Body of pancreas (tissue), 4 donors: ENCODE results near the gene PPP2R5C. TPM values are rescaled to one million over a fixed set of nuclear protein-coding genes. Genes with fewer than 3 reads are reported as not detected.
A peak's percentile ranks its signal among the peaks of the same experiment; 100 is the strongest.

Experiments used
- ATAC-seq: fragments of 150-250 bp; one replicate; pipeline ENCODE4 v1.9.1; 2016
- DNase-seq, 4 donors: peaks; one replicate each; pipeline ENCODE4 v3.0.0-alpha.2; 2019
- H3K27ac ChIP-seq, 4 donors: fragments of 200-600 bp; sonication (generic); 1 replicate in 3 of 4; 2 replicates in 1 of 4; pipeline versions ENCODE4 v1.5.1 to v1.6.1; 2016 to 2019; ENCODE audit warnings: mild to moderate bottlenecking in 1 of 4, mixed read lengths in 1 of 4, moderate library complexity in 1 of 4
- H3K27me3 ChIP-seq, 2 donors: fragments of 200-600 bp; sonication (generic); one replicate each; pipeline ENCODE4 v1.6.0; 2016; ENCODE audit warnings: mild to moderate bottlenecking in 1 of 2
- H3K36me3 ChIP-seq, 2 donors: fragments of 200-600 bp; sonication (generic); replicated peaks in 1 of 2; 2 replicates each; pipeline ENCODE4 v1.5.1; 2016; ENCODE audit warnings: low read depth in 2 of 2; ENCODE audit not compliant: insufficient read depth in 1 of 2
- H3K4me1 ChIP-seq: fragments of 200-600 bp; sonication (generic); one replicate; pipeline ENCODE4 v1.6.0; 2016
- H3K4me3 ChIP-seq, 2 donors: fragments of 200-600 bp; sonication (generic); 1 replicate in 1 of 2; 2 replicates in 1 of 2; pipeline ENCODE4 v1.5.1; 2016 to 2019
- H3K9me3 ChIP-seq, 3 donors: fragments of 200-600 bp; sonication (generic); 1 replicate in 2 of 3; 2 replicates in 1 of 3; pipeline ENCODE4 v1.5.1; 2016
- POLR2A ChIP-seq, 3 donors: fragments of 450-650 bp; IDR thresholded peaks; one replicate each; pipeline ENCODE4 v1.6.1; 2016; ENCODE audit warnings: antibody characterized with exemption in 3 of 3, mild to moderate bottlenecking in 2 of 3
- WGBS, 2 donors: methylation state at CpG; one replicate each; pipeline ENCODE4 v1.1.5; 2017; 5-methylcytosine and 5-hydroxymethylcytosine counted together
- intact Hi-C: fragments of 100-400 bp; cut with DNase I; formaldehyde crosslinking; loops from one replicate; pipeline ENCODE4 v1.15.1; 2023
- total RNA-seq, 2 donors: library from RNA; depleted of rRNA; stranded (reverse); fragments of >200 nt; gene quantifications; one replicate each; pipeline ENCODE4 v1.1.0, GENCODE V29; 2016
- TF ChIP-seq, protein P1 (sequence below), 7 experiments: fragments of 450-650 bp in 4 of 7; fragments of 200-600 bp in 3 of 7; sonication (generic) in 3 of 7; IDR thresholded peaks; one replicate each; pipeline ENCODE4 v1.5.1; 2016 to 2019; ENCODE audit warnings: antibody characterized with exemption in 7 of 7

The PPP2R5C gene
- total RNA-seq, 2 donors from 2014 or later: 59.0 to 77.6 TPM

DNA sequence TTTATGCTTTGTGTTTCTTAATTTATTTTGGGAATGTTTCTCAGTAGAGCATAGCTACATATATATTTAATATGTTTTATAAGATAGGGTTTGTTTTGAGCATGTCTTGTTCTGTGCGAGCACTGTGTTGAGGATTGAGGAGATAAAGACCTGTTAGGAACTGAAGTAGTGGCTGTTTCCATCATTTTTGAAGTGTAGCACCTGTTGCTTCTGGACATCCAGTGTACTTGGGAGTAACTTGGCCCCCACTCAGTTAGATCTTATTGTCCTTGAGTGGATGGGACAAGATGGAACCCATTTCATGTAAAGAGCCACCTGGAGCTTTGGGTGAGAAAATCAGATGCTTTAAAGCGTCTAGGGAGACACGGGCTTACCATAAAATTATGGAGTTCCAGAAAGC lies 8.7 kb downstream of the PPP2R5C start:
- H3K4me1 ChIP-seq: peaks cover 14% of the 10 kb centered on the region
- H3K27ac ChIP-seq: no peak overlapping the region
- H3K36me3 ChIP-seq: no peaks in the 10 kb centered on the region
- no peaks in the 10 kb centered on the region for H3K9me3 ChIP-seq
- H3K4me3 ChIP-seq: no peak overlapping the region
- ATAC-seq: no peak
- no peak for TF ChIP-seq POLR2A (IDR thresholded peaks at IDR 0.05)
- TF ChIP-seq, protein P1, sequence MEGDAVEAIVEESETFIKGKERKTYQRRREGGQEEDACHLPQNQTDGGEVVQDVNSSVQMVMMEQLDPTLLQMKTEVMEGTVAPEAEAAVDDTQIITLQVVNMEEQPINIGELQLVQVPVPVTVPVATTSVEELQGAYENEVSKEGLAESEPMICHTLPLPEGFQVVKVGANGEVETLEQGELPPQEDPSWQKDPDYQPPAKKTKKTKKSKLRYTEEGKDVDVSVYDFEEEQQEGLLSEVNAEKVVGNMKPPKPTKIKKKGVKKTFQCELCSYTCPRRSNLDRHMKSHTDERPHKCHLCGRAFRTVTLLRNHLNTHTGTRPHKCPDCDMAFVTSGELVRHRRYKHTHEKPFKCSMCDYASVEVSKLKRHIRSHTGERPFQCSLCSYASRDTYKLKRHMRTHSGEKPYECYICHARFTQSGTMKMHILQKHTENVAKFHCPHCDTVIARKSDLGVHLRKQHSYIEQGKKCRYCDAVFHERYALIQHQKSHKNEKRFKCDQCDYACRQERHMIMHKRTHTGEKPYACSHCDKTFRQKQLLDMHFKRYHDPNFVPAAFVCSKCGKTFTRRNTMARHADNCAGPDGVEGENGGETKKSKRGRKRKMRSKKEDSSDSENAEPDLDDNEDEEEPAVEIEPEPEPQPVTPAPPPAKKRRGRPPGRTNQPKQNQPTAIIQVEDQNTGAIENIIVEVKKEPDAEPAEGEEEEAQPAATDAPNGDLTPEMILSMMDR (IDR thresholded peaks at IDR 0.05): no peak
- intact Hi-C loops: loop anchor here (10.0 kb wide), 1 partner anchor 185 kb away; no protein-coding TSS in a partner anchor
- no peaks in the 10 kb centered on the region for H3K27me3 ChIP-seq
- WGBS, 2 donors: 73 to 80% methylated on average over 3 of the region's 3 CpGs
- DNase-seq: no peak

- peak in 3 of 4 donors; percentile 45 to 56 (median 45) for DNase-seq
- peak overlapping the region; percentile 5 to 72 (median 48) for H3K27ac ChIP-seq
These were observed 11.3 kb downstream of the PPP2R5C start for GRCh38 chr14:101772770-101773169.

DNA sequence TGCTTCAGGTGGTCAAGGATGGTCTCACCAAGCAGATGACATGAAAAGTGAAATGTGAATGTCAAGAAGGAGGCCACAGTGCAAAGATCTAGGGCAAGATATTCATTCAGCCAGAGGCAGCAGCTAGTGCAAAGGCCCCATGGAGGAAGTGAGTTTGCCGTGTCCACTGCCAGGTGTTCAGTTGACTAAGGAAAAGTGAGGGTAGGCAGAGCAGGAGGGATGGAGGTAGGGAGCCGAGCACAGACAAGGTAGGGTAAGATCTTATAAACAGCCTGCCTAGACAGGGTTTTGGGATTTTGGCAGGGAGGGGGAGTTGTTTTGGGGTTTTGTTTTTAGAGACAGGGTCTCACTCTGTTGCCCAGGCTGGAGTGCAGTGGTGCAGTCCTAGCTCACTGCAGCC lies 11.9 kb downstream of the PPP2R5C start:
- DNase-seq: no peak

More at GRCh38 chr14:101772770-101773169, 11.3 kb downstream of the PPP2R5C start:
- H3K9me3 ChIP-seq: no peaks in the 10 kb centered on the region
- WGBS, 2 donors: 58 to 68% methylated on average over 8 of the region's 8 CpGs
- intact Hi-C loops: loop anchor here (10.0 kb wide), 1 partner anchor 182 kb away; no protein-coding TSS in a partner anchor
- H3K4me1 ChIP-seq: peaks cover 14% of the 10 kb centered on the region
- no peak overlapping the region for H3K4me3 ChIP-seq
- TF ChIP-seq, protein P1 (IDR thresholded peaks at IDR 0.05): no peak
- TF ChIP-seq POLR2A (IDR thresholded peaks at IDR 0.05): peak in 1 of 3 donors; percentile 15
- no peaks in the 10 kb centered on the region for H3K27me3 ChIP-seq
- ATAC-seq: peak; percentile 83
- no peaks in the 10 kb centered on the region for H3K36me3 ChIP-seq

DNA sequence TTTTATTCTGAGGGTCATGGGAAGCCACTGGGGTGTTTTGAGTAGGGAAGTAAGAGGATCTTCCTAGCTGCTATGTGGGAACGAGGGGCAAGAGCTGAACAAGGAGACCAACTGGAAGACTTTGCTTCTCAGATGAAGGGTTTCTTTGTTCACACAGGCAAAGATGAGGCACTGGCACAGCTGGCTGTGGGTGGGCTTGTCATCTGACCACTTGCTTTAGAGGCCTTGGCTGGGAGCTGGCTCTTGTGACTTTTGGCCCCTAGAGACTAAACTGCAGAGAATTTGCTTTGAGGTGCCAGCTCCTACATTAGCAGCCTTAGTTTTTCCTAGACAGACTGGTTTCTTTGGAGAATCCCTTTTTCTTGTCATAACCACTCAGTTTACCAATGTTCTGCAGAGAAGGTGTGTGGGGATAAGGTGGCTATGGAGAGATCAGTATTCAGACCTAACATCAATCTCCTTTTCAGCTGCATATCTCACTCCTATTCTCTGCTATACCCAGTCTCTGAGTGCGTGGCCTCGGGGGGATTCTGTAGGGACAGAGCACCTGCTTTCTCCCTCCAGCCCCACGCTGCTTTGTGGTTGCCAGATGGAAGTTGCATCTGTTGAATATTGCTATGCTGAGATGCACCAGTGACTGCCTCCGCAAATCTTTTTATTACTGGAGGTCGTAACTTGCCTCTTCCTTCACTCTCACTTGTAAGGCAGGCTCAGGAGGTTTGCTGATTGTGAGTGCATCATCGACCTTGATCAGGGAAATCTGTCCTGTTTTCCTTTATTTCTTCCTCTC lies 12.7 kb downstream of the PPP2R5C start:
- WGBS, 2 donors: 82 to 86% methylated on average over 7 of the region's 7 CpGs
- peak overlapping the region in 2 of 4 donors; percentile 56 to 72 for H3K27ac ChIP-seq
- no peaks in the 10 kb centered on the region for H3K27me3 ChIP-seq
- H3K9me3 ChIP-seq: no peaks in the 10 kb centered on the region
- TF ChIP-seq, protein P1 (IDR thresholded peaks at IDR 0.05): no peak
- no peak for TF ChIP-seq POLR2A (IDR thresholded peaks at IDR 0.05)
- H3K36me3 ChIP-seq: no peaks in the 10 kb centered on the region
- DNase-seq: no peak
- no peak for ATAC-seq
- H3K4me1 ChIP-seq: peaks cover 14% of the 10 kb centered on the region
- intact Hi-C loops: loop anchor here (10.0 kb wide), 1 partner anchor 181 kb away; no protein-coding TSS in a partner anchor
- no peak overlapping the region for H3K4me3 ChIP-seq

More for the DNA sequence above, 11.9 kb downstream of the PPP2R5C start:
- TF ChIP-seq, protein P1 (IDR thresholded peaks at IDR 0.05): no peak
- no peak for TF ChIP-seq POLR2A (IDR thresholded peaks at IDR 0.05)
- H3K27me3 ChIP-seq: no peaks in the 10 kb centered on the region
- H3K27ac ChIP-seq: peak overlapping the region; percentile 5 to 72 (median 48)
- H3K4me3 ChIP-seq: no peak overlapping the region
- intact Hi-C loops: loop anchor here (10.0 kb wide), 1 partner anchor 181 kb away; no protein-coding TSS in a partner anchor
- no peaks in the 10 kb centered on the region for H3K9me3 ChIP-seq
- no peak for ATAC-seq
- 82 to 94% methylated on average over 2 of the region's 2 CpGs for WGBS, 2 donors
- H3K4me1 ChIP-seq: peaks cover 14% of the 10 kb centered on the region
- H3K36me3 ChIP-seq: no peaks in the 10 kb centered on the region
